GOT3 (cell line): Measurements from ENCODE around the gene GSTO1.
A peak's percentile ranks its signal among the peaks of the same experiment; 100 is the strongest.

ENCODE experiments used
- DNase-seq: peaks from one replicate; lab custom pipeline; 2025; ENCODE audit warnings: mixed read lengths; lab: John Stamatoyannopoulos, UW

The GSTO1 gene

GRCh38 chr10:104251443-104251842, 3.2 kb upstream of the GSTO1 start:
- DNase-seq, result no peak

- DNase-seq, result no peak
These were observed 2.3 kb upstream of the GSTO1 start for GRCh38 chr10:104252368-104252767.

- no peak for DNase-seq
These were observed 1.6 kb upstream of the GSTO1 start for GRCh38 chr10:104253106-104253505.

GRCh38 chr10:104253606-104254410, 884 bp upstream of the GSTO1 start:
- no peak for DNase-seq

- no peak for DNase-seq
These were observed 754 bp downstream of the GSTO1 start for GRCh38 chr10:104255311-104255981.

GRCh38 chr10:104256335-104256961, 1.8 kb downstream of the GSTO1 start:
- DNase-seq, result no peak

GRCh38 chr10:104257235-104257634, 2.5 kb downstream of the GSTO1 start:
- DNase-seq, result no peak

- DNase-seq, result no peak
These were observed 3.5 kb downstream of the GSTO1 start for GRCh38 chr10:104258209-104258608.

- no peak for DNase-seq
These were observed 4.8 kb downstream of the GSTO1 start for GRCh38 chr10:104259456-104259855.

- DNase-seq, result no peak
These were observed 5.5 kb downstream of the GSTO1 start for GRCh38 chr10:104259999-104260774.

- DNase-seq, result no peak
These were observed 6.1 kb downstream of the GSTO1 start for GRCh38 chr10:104260775-104261115.

GRCh38 chr10:104262055-104262454, 7.4 kb downstream of the GSTO1 start:
- DNase-seq, result no peak

- DNase-seq, result no peak
These were observed 10.1 kb downstream of the GSTO1 start for GRCh38 chr10:104264783-104265182.

GRCh38 chr10:104267721-104268404, 13.2 kb downstream of the GSTO1 start:
- DNase-seq, result no peak

GRCh38 chr10:104268405-104268712, 13.7 kb downstream of the GSTO1 start:
- DNase-seq, result no peak

GRCh38 chr10:104268713-104269645, 14.3 kb downstream of the GSTO1 start, which contains the start of gene GSTO2:
TSS of gene GSTO2 (plus strand) at chr10:104269184. CDS start at chr10:104274916, 5,732 bp downstream.
- DNase-seq, result peak; percentile 93

GRCh38 chr10:104273286-104273685, 18.6 kb downstream of the GSTO1 start:
- no peak for DNase-seq

- DNase-seq, result no peak
These were observed 19.3 kb downstream of the GSTO1 start for GRCh38 chr10:104273899-104274575.

- no peak for DNase-seq
These were observed 20.4 kb downstream of the GSTO1 start for GRCh38 chr10:104274762-104275721.
